Fibroblast of pulmonary artery (primary cell): ENCODE measurements around the gene RPTOR.
"Not testable (repeated sequence)": the region's sequence is repeated elsewhere in the genome, so short reads cannot be mapped to it uniquely, and the experiment has no call there.

Experiments
- DNase-seq: peaks from one replicate; pipeline ENCODE4 v3.0.0-alpha.2; 2010; ENCODE audit warnings: low read depth
- H3K4me3 ChIP-seq: replicated peaks from 2 replicates; pipeline ENCODE4 v1.5.1; 2011; ENCODE audit warnings: low read depth, mild to moderate bottlenecking, control low read depth, low read length, moderate library complexity
- CTCF ChIP-seq: IDR thresholded peaks from 2 replicates; pipeline ENCODE4 v1.5.1; 2011; ENCODE audit warnings: mild to moderate bottlenecking, control low read depth, low read length, inconsistent platforms; ENCODE audit errors: missing control alignments

RPTOR gene

GRCh38 chr17:80529104-80529903 lies 15.3 kb upstream of the RPTOR start:
- no peak for TF ChIP-seq CTCF
- no peak overlapping the region for H3K4me3 ChIP-seq
- DNase-seq = no peak

GRCh38 chr17:80529904-80530292 lies 14.7 kb upstream of the RPTOR start:
- DNase-seq = no peak
- no peak for TF ChIP-seq CTCF
- H3K4me3 ChIP-seq = no peak overlapping the region

- no peak for DNase-seq
- no peak overlapping the region for H3K4me3 ChIP-seq
- no peak for TF ChIP-seq CTCF
Measured at GRCh38 chr17:80531400-80531799, 13.2 kb upstream of the RPTOR start.

- DNase-seq, H3K4me3 ChIP-seq: not testable (repeated sequence)
Measured at GRCh38 chr17:80537386-80537785, 7.3 kb upstream of the RPTOR start.

GRCh38 chr17:80538484-80538883 lies 6.2 kb upstream of the RPTOR start:
- H3K4me3 ChIP-seq = no peak overlapping the region
- DNase-seq = no peak
- TF ChIP-seq CTCF = no peak

- no peak for DNase-seq
- TF ChIP-seq CTCF = no peak
- no peak overlapping the region for H3K4me3 ChIP-seq
Measured at GRCh38 chr17:80539022-80539641, 5.5 kb upstream of the RPTOR start.

GRCh38 chr17:80545499-80545826 lies 825 bp downstream of the RPTOR start:
- H3K4me3 ChIP-seq = peak overlapping the region; percentile 98

More at GRCh38 chr17:80545499-80545826, 825 bp downstream of the RPTOR start:
- DNase-seq = no peak
- TF ChIP-seq CTCF = no peak
